HG03060 (cell line): ENCODE results near the gene RAD54L2.
A peak's percentile ranks its signal among the peaks of the same experiment; 100 is the strongest.
"Not testable (repeated sequence)": the region's sequence is repeated elsewhere in the genome, so short reads cannot be mapped to it uniquely, and the experiment has no call there.

Experiments
- ATAC-seq: cut with Tn5 transposase; IDR thresholded peaks from one replicate; pipeline ENCODE4 v1.9.1; 2021; ENCODE audit warnings: low read depth, moderate number of reproducible peaks; ENCODE audit not compliant: unreplicated experiment

RAD54L2 gene

GRCh38 chr3:51538459-51539290 is at the start of gene RAD54L2:
Gene RAD54L2, plus strand, starts transcription at chr3:51538719. Its CDS starts 51,702 bp downstream, at chr3:51590421.
- ATAC-seq: no peak

GRCh38 chr3:51498876-51499738 is 39.4 kb upstream of the RAD54L2 start:
- ATAC-seq: peak; percentile 36

- no peak for ATAC-seq
Observed at GRCh38 chr3:51500632-51501131, 37.8 kb upstream of the RAD54L2 start.

GRCh38 chr3:51501833-51502561 is 36.5 kb upstream of the RAD54L2 start:
- no peak for ATAC-seq

- ATAC-seq: no peak
Observed at GRCh38 chr3:51502562-51502910, 36.0 kb upstream of the RAD54L2 start.

- ATAC-seq: no peak
Observed at GRCh38 chr3:51503007-51503406, 35.5 kb upstream of the RAD54L2 start.

- ATAC-seq: no peak
Observed at GRCh38 chr3:51508255-51508654, 30.3 kb upstream of the RAD54L2 start.

- ATAC-seq: no peak
Observed at GRCh38 chr3:51510996-51511395, 27.5 kb upstream of the RAD54L2 start.

GRCh38 chr3:51514210-51514609 is 24.3 kb upstream of the RAD54L2 start:
- no peak for ATAC-seq

- no peak for ATAC-seq
Observed at GRCh38 chr3:51519848-51520247, 18.7 kb upstream of the RAD54L2 start.

- peak; percentile 79 for ATAC-seq
Observed at GRCh38 chr3:51520906-51521730, 17.4 kb upstream of the RAD54L2 start.

- no peak for ATAC-seq
Observed at GRCh38 chr3:51522273-51522962, 16.1 kb upstream of the RAD54L2 start.

GRCh38 chr3:51524874-51525273 is 13.6 kb upstream of the RAD54L2 start:
- not testable (repeated sequence) for ATAC-seq

- ATAC-seq: no peak
Observed at GRCh38 chr3:51530485-51530884, 8.0 kb upstream of the RAD54L2 start.

- ATAC-seq: no peak
Observed at GRCh38 chr3:51535146-51536019, 3.1 kb upstream of the RAD54L2 start.

- not testable (repeated sequence) for ATAC-seq
Observed at GRCh38 chr3:51537631-51538030, 888 bp upstream of the RAD54L2 start.

GRCh38 chr3:51538115-51538458 is 432 bp upstream of the RAD54L2 start:
- no peak for ATAC-seq

- ATAC-seq: no peak
Observed at GRCh38 chr3:51539291-51539941, 897 bp downstream of the RAD54L2 start.
